Measurements from ENCODE around the gene MYOM3.

DNA sequence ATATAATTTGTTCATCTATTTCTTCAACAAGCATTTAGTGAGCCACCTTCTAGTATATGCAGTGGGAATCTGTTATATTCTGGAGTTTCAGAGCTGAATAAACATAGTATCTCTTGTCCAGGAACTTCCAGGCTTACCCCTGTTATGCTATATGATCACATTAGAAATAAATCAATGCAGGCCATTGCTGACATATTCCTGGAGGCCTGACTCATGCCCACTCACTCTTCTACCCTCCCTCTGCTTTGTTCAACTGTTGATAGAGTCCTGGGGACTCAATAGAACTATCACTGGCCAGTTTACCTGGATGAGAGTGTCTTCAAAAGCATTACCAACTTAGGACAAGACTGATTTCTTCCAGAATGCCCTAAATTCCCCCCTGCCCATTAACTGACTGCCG, 102.5 kb downstream of the MYOM3 start:
- TF ChIP-seq, protein P1, sequence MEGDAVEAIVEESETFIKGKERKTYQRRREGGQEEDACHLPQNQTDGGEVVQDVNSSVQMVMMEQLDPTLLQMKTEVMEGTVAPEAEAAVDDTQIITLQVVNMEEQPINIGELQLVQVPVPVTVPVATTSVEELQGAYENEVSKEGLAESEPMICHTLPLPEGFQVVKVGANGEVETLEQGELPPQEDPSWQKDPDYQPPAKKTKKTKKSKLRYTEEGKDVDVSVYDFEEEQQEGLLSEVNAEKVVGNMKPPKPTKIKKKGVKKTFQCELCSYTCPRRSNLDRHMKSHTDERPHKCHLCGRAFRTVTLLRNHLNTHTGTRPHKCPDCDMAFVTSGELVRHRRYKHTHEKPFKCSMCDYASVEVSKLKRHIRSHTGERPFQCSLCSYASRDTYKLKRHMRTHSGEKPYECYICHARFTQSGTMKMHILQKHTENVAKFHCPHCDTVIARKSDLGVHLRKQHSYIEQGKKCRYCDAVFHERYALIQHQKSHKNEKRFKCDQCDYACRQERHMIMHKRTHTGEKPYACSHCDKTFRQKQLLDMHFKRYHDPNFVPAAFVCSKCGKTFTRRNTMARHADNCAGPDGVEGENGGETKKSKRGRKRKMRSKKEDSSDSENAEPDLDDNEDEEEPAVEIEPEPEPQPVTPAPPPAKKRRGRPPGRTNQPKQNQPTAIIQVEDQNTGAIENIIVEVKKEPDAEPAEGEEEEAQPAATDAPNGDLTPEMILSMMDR (IDR thresholded peaks at IDR 0.05; ENCODE audit: low read depth, low read length, poor library complexity, severe bottlenecking), result no peak
- no peak for TF ChIP-seq EZH2phosphoT487 (IDR thresholded peaks at IDR 0.05; ENCODE audit: borderline replicate concordance, low read length)

Data from DOHH2 (cell line).